Lower lobe of right lung (tissue), 2 donors: ENCODE measurements around the gene SP9. TPM values are rescaled to one million over a fixed set of nuclear protein-coding genes. Genes with fewer than 3 reads are reported as not detected.
A peak's percentile ranks its signal among the peaks of the same experiment; 100 is the strongest.

Experiments used
- ATAC-seq, 2 donors: fragments of 200-7000 bp; cut with Tn5 transposase; one replicate each; pipeline ENCODE4 v1.9.1; 2020 to 2022; ENCODE audit warnings: mild to moderate bottlenecking in 2 of 2, moderate library complexity in 2 of 2
- DNase-seq: peaks from one replicate; pipeline ENCODE4 v3.0.0-alpha.2; 2020
- H3K27ac ChIP-seq: fragments of 200-600 bp; one replicate; pipeline ENCODE4 v1.8.0; 2022
- H3K27me3 ChIP-seq: fragments of 200-600 bp; one replicate; pipeline ENCODE4 v1.8.0; 2022; ENCODE audit warnings: low read depth
- H3K36me3 ChIP-seq: fragments of 200-600 bp; one replicate; pipeline ENCODE4 v1.8.0; 2022; ENCODE audit warnings: mild to moderate bottlenecking
- H3K4me1 ChIP-seq: fragments of 200-600 bp; one replicate; pipeline ENCODE4 v1.8.0; 2022
- H3K4me3 ChIP-seq: fragments of 200-600 bp; one replicate; pipeline ENCODE4 v1.8.0; 2022; ENCODE audit warnings: mild to moderate bottlenecking
- H3K9me3 ChIP-seq: fragments of 200-600 bp; one replicate; pipeline ENCODE4 v1.8.0; 2022
- intact Hi-C: fragments of 100-400 bp; cut with DNase I; formaldehyde crosslinking; loops from one replicate; pipeline ENCODE4 v1.11.0; 2022
- long read RNA-seq: library from polyadenylated mRNA; unstranded; transcript quantifications from one replicate; pipeline ENCODE4 v2.0.0, GENCODE V29; 2021
- total RNA-seq: library from RNA; stranded (reverse); fragmentation: NEBNext Ultra II Directional; extraction: Animal tissue kit (Norgen Biotek cat#: 25700); gene quantifications from one replicate; pipeline ENCODE4 v1.2.1, GENCODE V29; 2021
- TF ChIP-seq, protein P1 (sequence below): fragments of 200-600 bp; IDR thresholded peaks from one replicate; pipeline ENCODE4 v1.8.0; 2022; ENCODE audit warnings: antibody characterized with exemption, mild to moderate bottlenecking
- donor health status: DM: no; HTN: yes; CAD: no; lungs with severe emphysema.

SP9 gene
- not detected for total RNA-seq
- long read RNA-seq: 0 reads

- peak within 1 kb of the TSS; percentile 41 for H3K4me3 ChIP-seq
- no peak for DNase-seq
- no peak within 1 kb of the TSS for H3K27ac ChIP-seq
- peaks cover 47% of the 10 kb centered on the region for H3K4me1 ChIP-seq
- H3K36me3 ChIP-seq: no peaks in the 10 kb centered on the region
- ATAC-seq: peak in 1 of 2 donors; percentile 18
- H3K27me3 ChIP-seq: peaks cover 99% of the 10 kb centered on the region
- TF ChIP-seq, protein P1, sequence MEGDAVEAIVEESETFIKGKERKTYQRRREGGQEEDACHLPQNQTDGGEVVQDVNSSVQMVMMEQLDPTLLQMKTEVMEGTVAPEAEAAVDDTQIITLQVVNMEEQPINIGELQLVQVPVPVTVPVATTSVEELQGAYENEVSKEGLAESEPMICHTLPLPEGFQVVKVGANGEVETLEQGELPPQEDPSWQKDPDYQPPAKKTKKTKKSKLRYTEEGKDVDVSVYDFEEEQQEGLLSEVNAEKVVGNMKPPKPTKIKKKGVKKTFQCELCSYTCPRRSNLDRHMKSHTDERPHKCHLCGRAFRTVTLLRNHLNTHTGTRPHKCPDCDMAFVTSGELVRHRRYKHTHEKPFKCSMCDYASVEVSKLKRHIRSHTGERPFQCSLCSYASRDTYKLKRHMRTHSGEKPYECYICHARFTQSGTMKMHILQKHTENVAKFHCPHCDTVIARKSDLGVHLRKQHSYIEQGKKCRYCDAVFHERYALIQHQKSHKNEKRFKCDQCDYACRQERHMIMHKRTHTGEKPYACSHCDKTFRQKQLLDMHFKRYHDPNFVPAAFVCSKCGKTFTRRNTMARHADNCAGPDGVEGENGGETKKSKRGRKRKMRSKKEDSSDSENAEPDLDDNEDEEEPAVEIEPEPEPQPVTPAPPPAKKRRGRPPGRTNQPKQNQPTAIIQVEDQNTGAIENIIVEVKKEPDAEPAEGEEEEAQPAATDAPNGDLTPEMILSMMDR: no peak
- intact Hi-C loops: no loop called here
- no peaks in the 10 kb centered on the region for H3K9me3 ChIP-seq
Measured at GRCh38 chr2:174334781-174335251, at the start of gene SP9. Gene SP9, plus strand, starts transcription at chr2:174334954. Its CDS starts 139 bp downstream, at chr2:174335093.

DNA sequence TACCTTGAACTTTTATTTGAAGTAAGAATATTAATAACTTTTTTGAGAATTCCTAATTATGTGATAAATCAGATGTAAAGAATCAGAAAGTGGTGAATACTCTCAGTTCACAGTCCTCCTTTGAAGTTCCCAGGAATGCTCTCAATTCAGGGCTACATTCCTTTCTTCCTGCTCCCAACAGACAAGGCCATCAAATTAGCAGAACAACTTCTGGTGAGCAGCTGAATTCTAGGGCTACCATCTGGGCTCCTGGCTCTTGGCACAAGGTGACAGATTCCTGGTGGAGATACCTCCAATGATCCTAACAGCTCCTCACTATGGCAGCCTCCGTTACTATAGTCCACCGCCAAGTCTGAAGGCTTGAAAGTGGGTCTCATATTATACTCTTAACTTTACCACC lies 48.6 kb upstream of the SP9 start:
- H3K27me3 ChIP-seq: no peaks in the 10 kb centered on the region
- no peaks in the 10 kb centered on the region for H3K9me3 ChIP-seq
- H3K36me3 ChIP-seq: no peaks in the 10 kb centered on the region
- no peak overlapping the region for H3K27ac ChIP-seq
- TF ChIP-seq, protein P1: no peak
- intact Hi-C loops: no loop called here
- H3K4me1 ChIP-seq: no peaks in the 10 kb centered on the region
- no peak for ATAC-seq
- no peak overlapping the region for H3K4me3 ChIP-seq
- DNase-seq: no peak

DNA sequence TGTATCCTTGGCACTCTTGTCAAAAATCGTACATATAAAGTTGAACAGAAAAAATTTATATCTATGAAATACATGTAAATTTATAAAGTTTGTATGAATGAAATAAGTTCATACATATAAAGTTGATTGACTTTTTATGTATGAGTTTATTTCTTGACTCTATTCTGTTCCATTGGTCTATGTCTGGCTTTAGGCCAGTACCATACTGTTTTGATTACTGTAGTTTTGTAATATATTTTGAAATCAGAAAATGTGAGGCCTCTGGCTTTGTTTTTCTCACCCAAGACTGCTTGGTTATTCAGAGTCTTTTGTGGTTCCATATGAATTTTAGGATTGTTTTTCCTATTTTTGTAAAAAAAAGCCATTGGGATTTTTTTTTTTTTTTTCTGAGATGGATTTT lies 41.8 kb upstream of the SP9 start:
- DNase-seq (no peak), ATAC-seq (no peak)
- H3K36me3 ChIP-seq: no peaks in the 10 kb centered on the region
- intact Hi-C loops: no loop called here
- no peak overlapping the region for H3K27ac ChIP-seq
- TF ChIP-seq, protein P1: no peak
- H3K4me1 ChIP-seq: no peaks in the 10 kb centered on the region
- H3K27me3 ChIP-seq: no peaks in the 10 kb centered on the region
- H3K4me3 ChIP-seq: no peak overlapping the region
- peaks cover 8% of the 10 kb centered on the region for H3K9me3 ChIP-seq

- H3K4me3 ChIP-seq: no peak overlapping the region
- ATAC-seq: peak; percentile 32 to 76
- H3K36me3 ChIP-seq: no peaks in the 10 kb centered on the region
- no peak overlapping the region for H3K27ac ChIP-seq
- DNase-seq: no peak
- TF ChIP-seq, protein P1: no peak
- H3K27me3 ChIP-seq: no peaks in the 10 kb centered on the region
- intact Hi-C loops: no loop called here
- H3K4me1 ChIP-seq: no peaks in the 10 kb centered on the region
- no peaks in the 10 kb centered on the region for H3K9me3 ChIP-seq
Measured at GRCh38 chr2:174300114-174300513, 34.6 kb upstream of the SP9 start.

GRCh38 chr2:174312581-174313234 lies 22.0 kb upstream of the SP9 start:
- Histone ChIP-seq H3K27me3 (peaks cover 34% of the 10 kb centered on the region), H3K27ac (no peak overlapping the region), H3K4me1 (no peaks in the 10 kb centered on the region), H3K4me3 (no peak overlapping the region), H3K9me3 (no peaks in the 10 kb centered on the region), H3K36me3 (no peaks in the 10 kb centered on the region)
- intact Hi-C loops: no loop called here
- TF ChIP-seq, protein P1: no peak
- DNase-seq (no peak), ATAC-seq (no peak)
